H9 (cell line): ENCODE measurements around the gene SHISA7. TPM values are rescaled to one million over a fixed set of nuclear protein-coding genes. Genes with fewer than 3 reads are reported as not detected.
A peak's percentile ranks its signal among the peaks of the same experiment; 100 is the strongest.

Experiments used
- DNase-seq: peaks from one replicate; pipeline ENCODE4 v3.0.0-alpha.2; 2017
- H2AFZ ChIP-seq: one replicate; pipeline ENCODE4 v1.6.1; 2013; ENCODE audit warnings: mild to moderate bottlenecking, low read length, control low read depth, moderate library complexity
- H2AK5ac ChIP-seq: 2 replicates; pipeline ENCODE4 v1.6.1; 2013; ENCODE audit warnings: low read length, control low read depth, mixed read lengths; ENCODE audit not compliant: insufficient read length
- H2BK120ac ChIP-seq: one replicate; pipeline ENCODE4 v1.6.1; 2013; ENCODE audit warnings: low read depth, mild to moderate bottlenecking, low read length, control low read depth, inconsistent platforms; ENCODE audit not compliant: poor library complexity, severe bottlenecking
- H2BK12ac ChIP-seq: 2 replicates; pipeline ENCODE4 v1.6.1; 2013; ENCODE audit warnings: low read length, control low read depth, mixed read lengths, low read depth; ENCODE audit not compliant: insufficient read length
- H2BK15ac ChIP-seq: 2 replicates; pipeline ENCODE4 v1.6.1; 2013; ENCODE audit warnings: low read depth, low read length, control low read depth
- H2BK20ac ChIP-seq: one replicate; pipeline ENCODE4 v1.6.1; 2013; ENCODE audit warnings: low read depth, mild to moderate bottlenecking, low read length, control low read depth, inconsistent platforms; ENCODE audit not compliant: poor library complexity, severe bottlenecking
- H2BK5ac ChIP-seq: 2 replicates; pipeline ENCODE4 v1.6.1; 2013; ENCODE audit warnings: low read length, control low read depth, mixed read lengths; ENCODE audit not compliant: insufficient read length
- H3K14ac ChIP-seq: 2 replicates; pipeline ENCODE4 v1.6.1; 2013; ENCODE audit warnings: low read length, control low read depth; ENCODE audit not compliant: insufficient read depth
- H3K18ac ChIP-seq: 2 replicates; pipeline ENCODE4 v1.6.1; 2013; ENCODE audit warnings: low read depth, mild to moderate bottlenecking, mixed read lengths, low read length, control low read depth; ENCODE audit not compliant: insufficient read length
- H3K23ac ChIP-seq: 2 replicates; pipeline ENCODE4 v1.6.1; 2013; ENCODE audit warnings: low read length, control low read depth, mixed read lengths, low read depth; ENCODE audit not compliant: insufficient read length
- H3K23me2 ChIP-seq: 2 replicates; pipeline ENCODE4 v1.6.1; 2013; ENCODE audit warnings: low read depth, mild to moderate bottlenecking, mixed read lengths, low read length, control low read depth; ENCODE audit not compliant: insufficient read length, poor library complexity, severe bottlenecking
- H3K27ac ChIP-seq: 2 replicates; pipeline ENCODE4 v1.5.1; 2013; ENCODE audit warnings: low read length, control low read depth, mixed read lengths, low read depth; ENCODE audit not compliant: insufficient read length
- H3K27me3 ChIP-seq: 2 replicates; pipeline ENCODE4 v1.6.1; 2013; ENCODE audit warnings: low read length, control low read depth, inconsistent platforms; ENCODE audit not compliant: insufficient read depth
- H3K4ac ChIP-seq: 2 replicates; pipeline ENCODE4 v1.6.1; 2013; ENCODE audit warnings: low read depth, mild to moderate bottlenecking, control low read depth, inconsistent platforms, low read length, moderate library complexity
- H3K4me1 ChIP-seq: 2 replicates; pipeline ENCODE4 v1.6.1; 2013; ENCODE audit warnings: low read length, control low read depth, inconsistent platforms; ENCODE audit not compliant: insufficient read depth
- H3K4me2 ChIP-seq: 2 replicates; pipeline ENCODE4 v1.6.1; 2013; ENCODE audit warnings: low read length, control low read depth, mixed read lengths; ENCODE audit not compliant: insufficient read length, insufficient read depth
- H3K56ac ChIP-seq: 2 replicates; pipeline ENCODE4 v1.6.1; 2013; ENCODE audit warnings: low read depth, mild to moderate bottlenecking, mixed read lengths, low read length, control low read depth; ENCODE audit not compliant: insufficient read length
- H3K79me1 ChIP-seq: 2 replicates; pipeline ENCODE4 v1.6.1; 2013; ENCODE audit warnings: low read depth, mild to moderate bottlenecking, moderate library complexity, low read length, control low read depth, inconsistent platforms; ENCODE audit not compliant: insufficient read depth, poor library complexity, severe bottlenecking
- H3K79me2 ChIP-seq: 2 replicates; pipeline ENCODE4 v1.6.1; 2013; ENCODE audit warnings: low read length, control low read depth, inconsistent platforms; ENCODE audit not compliant: insufficient read depth
- H3K9ac ChIP-seq: 2 replicates; pipeline ENCODE4 v1.6.1; 2013; ENCODE audit warnings: low read length, control low read depth, mixed read lengths; ENCODE audit not compliant: insufficient read length; ENCODE audit errors: extremely low read depth
- H3K9me3 ChIP-seq: one replicate; pipeline ENCODE4 v1.6.1; 2013; ENCODE audit warnings: low read depth, low read length, inconsistent platforms; ENCODE audit not compliant: control insufficient read depth
- H3T11ph ChIP-seq: one replicate; pipeline ENCODE4 v1.6.1; 2013; ENCODE audit warnings: mild to moderate bottlenecking, low read length, control low read depth, inconsistent platforms
- H4K20me1 ChIP-seq: one replicate; pipeline ENCODE4 v1.6.1; 2013; ENCODE audit not compliant: control insufficient read depth, insufficient read length, insufficient read depth
- H4K5ac ChIP-seq: 2 replicates; pipeline ENCODE4 v1.6.1; 2013; ENCODE audit warnings: low read depth, mild to moderate bottlenecking, mixed read lengths, low read length, control low read depth; ENCODE audit not compliant: insufficient read length
- H4K8ac ChIP-seq: replicated peaks from 2 replicates; pipeline ENCODE4 v1.6.1; 2013; ENCODE audit warnings: low read length, control low read depth, mixed read lengths, low read depth; ENCODE audit not compliant: insufficient read length
- H4K91ac ChIP-seq: 2 replicates; pipeline ENCODE4 v1.6.1; 2013; ENCODE audit warnings: low read depth, mild to moderate bottlenecking, moderate library complexity, mixed read lengths, low read length, control low read depth; ENCODE audit not compliant: insufficient read length
- H3K27ac Mint-ChIP-seq, 3 experiments: 2 replicates in 2 of 3; 3 replicates in 1 of 3; pipeline ENCODE4 v1.8.0; 2020 to 2021; ENCODE audit warnings: mixed read lengths in 3 of 3, mild to moderate bottlenecking in 1 of 3, moderate library complexity in 1 of 3
- H3K27me3 Mint-ChIP-seq: 2 replicates; pipeline ENCODE4 v1.8.0; 2021; ENCODE audit warnings: low read depth, mild to moderate bottlenecking, moderate library complexity, mixed read lengths
- H3K36me3 Mint-ChIP-seq, 3 experiments: 2 replicates in 2 of 3; 3 replicates in 1 of 3; pipeline ENCODE4 v1.8.0; 2020 to 2021; ENCODE audit warnings: low read depth in 3 of 3, mixed read lengths in 3 of 3; ENCODE audit not compliant: insufficient read depth in 1 of 3
- H3K4me1 Mint-ChIP-seq, 2 experiments: 2 replicates each; pipeline ENCODE4 v1.8.0; 2020; ENCODE audit warnings: mixed read lengths in 2 of 2
- H3K4me3 Mint-ChIP-seq, 2 experiments: 2 replicates in 1 of 2; 3 replicates in 1 of 2; pipeline ENCODE4 v1.8.0; 2020 to 2021; ENCODE audit warnings: mild to moderate bottlenecking in 2 of 2, mixed read lengths in 2 of 2, moderate library complexity in 1 of 2
- H3K9me3 Mint-ChIP-seq, 2 experiments: 2 replicates in 1 of 2; 3 replicates in 1 of 2; pipeline ENCODE4 v1.8.0; 2020; ENCODE audit warnings: mild to moderate bottlenecking in 2 of 2, mixed read lengths in 2 of 2, moderate library complexity in 1 of 2
- CTCF ChIP-seq: fragments of 200-600 bp; sonication (generic); conservative IDR thresholded peaks from 3 replicates; pipeline ENCODE4 v1.8.0; 2021; ENCODE audit warnings: antibody characterized with exemption, mild to moderate bottlenecking
- WGBS: extraction: QIAGEN DNeasy Blood & Tissue Kit; methylation state at CpG from one replicate; pipeline ENCODE4 v1.1.7; 2013; ENCODE audit warnings: missing lambda C conversion rate, low lambda C conversion rate, mixed read lengths; ENCODE audit not compliant: insufficient read length; ENCODE audit errors: extremely low coverage; 5-methylcytosine and 5-hydroxymethylcytosine counted together
- total RNA-seq: library from RNA; stranded (reverse); gene quantifications from 2 replicates; pipeline ENCODE4 v1.2.1, GENCODE V29; 2021

Gene SHISA7
- total RNA-seq, 1 experiment from 2014 or later, result 0.31 TPM

- H3K36me3 Mint-ChIP-seq, result peaks cover 33 to 47% (median 37%) of the 10 kb centered on the region in 3 experiments
- H3K4ac ChIP-seq, result no peak within 1 kb of the TSS
- no peak for TF ChIP-seq CTCF
- H2BK15ac ChIP-seq, result no peak within 1 kb of the TSS
- peaks cover 15% of the 10 kb centered on the region for H3K79me1 ChIP-seq
- H4K20me1 ChIP-seq, result peaks cover 3% of the 10 kb centered on the region
- no peak within 1 kb of the TSS for H3T11ph ChIP-seq
- H2AK5ac ChIP-seq, result no peak within 1 kb of the TSS
- WGBS, result no CpG with 5 or more reads among the region's 72 CpGs
- H2BK120ac ChIP-seq, result no peak within 1 kb of the TSS
- H3K4me1 ChIP-seq, result peaks cover 8% of the 10 kb centered on the region
- H3K27me3 Mint-ChIP-seq, result peaks cover 31% of the 10 kb centered on the region
- peak within 1 kb of the TSS; percentile 69 for H3K9ac ChIP-seq
- no peak within 1 kb of the TSS for H4K91ac ChIP-seq
- H3K9me3 Mint-ChIP-seq, result peaks cover 2 to 3% of the 10 kb centered on the region in 2 experiments; a peak in 2 of 5 replicates
- no peak within 1 kb of the TSS for H4K5ac ChIP-seq
- H3K4me3 Mint-ChIP-seq, result peak within 1 kb of the TSS; percentile 98 to 100
- H2BK12ac ChIP-seq, result no peak within 1 kb of the TSS
- H3K14ac ChIP-seq, result peak within 1 kb of the TSS; percentile 70
- no peaks in the 10 kb centered on the region for H3K9me3 ChIP-seq
- H3K4me1 Mint-ChIP-seq, result peaks cover 32 to 45% of the 10 kb centered on the region in 2 experiments
- peaks cover 28% of the 10 kb centered on the region for H3K23me2 ChIP-seq
- peak within 1 kb of the TSS; percentile 23 for H3K18ac ChIP-seq
- no peak within 1 kb of the TSS for H2BK20ac ChIP-seq
- H3K23ac ChIP-seq, result no peak within 1 kb of the TSS
- H3K27ac ChIP-seq, result no peak within 1 kb of the TSS
- DNase-seq, result no peak
- peak within 1 kb of the TSS; percentile 85 to 98 (median 87); a peak in 6 of 7 replicates for H3K27ac Mint-ChIP-seq
- no peak within 1 kb of the TSS for H4K8ac ChIP-seq
- peaks cover 2% of the 10 kb centered on the region; the same call in 1 of the 2 replicates for H3K27me3 ChIP-seq
- H3K4me2 ChIP-seq, result peak within 1 kb of the TSS; percentile 87
- no peak within 1 kb of the TSS for H3K56ac ChIP-seq
- no peak within 1 kb of the TSS for H2AFZ ChIP-seq
- H2BK5ac ChIP-seq, result no peak within 1 kb of the TSS
- H3K79me2 ChIP-seq, result peaks cover 17% of the 10 kb centered on the region; the same call in 1 of the 2 replicates
Measured at GRCh38 chr19:55384131-55384919, 58.8 kb downstream of the SHISA7 start, which contains the start of gene TMEM238. TSS of gene TMEM238 (minus strand) at chr19:55384292. CDS start at chr19:55384259, 33 bp downstream.
